ENCODE results near the gene TBC1D3C. TPM values are rescaled to one million over a fixed set of nuclear protein-coding genes. Genes with fewer than 3 reads are reported as not detected.
"Not testable (repeated sequence)": the region's sequence is repeated elsewhere in the genome, so short reads cannot be mapped to it uniquely, and the experiment has no call there.

The TBC1D3C gene
- polyA plus RNA-seq = 1 to 10 TPM in 1 of 3 donors, not detected in 2; 1.5 TPM

- not testable (repeated sequence) for H3K27ac ChIP-seq (ENCODE audit: low read depth, low read length)
- no CpG with 5 or more reads among the region's 10 CpGs for WGBS, 3 donors
Observed at GRCh38 chr17:38068534-38068933, at the start of gene TBC1D3C. TBC1D3C (minus strand) TSS chr17:38068634; CDS start chr17:38067066, 1,568 bp downstream.

- H3K27ac ChIP-seq (ENCODE audit: low read depth, low read length) = not testable (repeated sequence)
- WGBS, 3 donors = no CpG with 5 or more reads among the region's 1 CpG
Observed at GRCh38 chr17:38099262-38099661, 30.8 kb upstream of the TBC1D3C start.

GRCh38 chr17:38094059-38094694 lies 25.7 kb upstream of the TBC1D3C start:
- not testable (repeated sequence) for H3K27ac ChIP-seq (ENCODE audit: low read depth, low read length)
- no CpG with 5 or more reads among the region's 2 CpGs for WGBS, 3 donors

GRCh38 chr17:38088120-38088519 lies 19.7 kb upstream of the TBC1D3C start:
- WGBS, 3 donors = 80 to 100% (median 97%) methylated on average over 2 to 7 of the region's 10 CpGs
- not testable (repeated sequence) for H3K27ac ChIP-seq (ENCODE audit: low read depth, low read length)

GRCh38 chr17:38087344-38087743 lies 18.9 kb upstream of the TBC1D3C start:
- WGBS, 3 donors = no CpG with 5 or more reads among the region's 1 CpG
- not testable (repeated sequence) for H3K27ac ChIP-seq (ENCODE audit: low read depth, low read length)

Other genes with a start within 250 kb of the TBC1D3C start
- not detected for gene TBC1D3K, start 144.2 kb downstream of the TBC1D3C start, polyA plus RNA-seq
- 1 to 10 TPM; 5.3 to 6.4 (median 5.5) TPM for gene TBC1D3L, start 79.6 kb downstream of the TBC1D3C start, polyA plus RNA-seq
- gene TBC1D3D, start 64.7 kb downstream of the TBC1D3C start, polyA plus RNA-seq = 1 to 10 TPM in 1 of 3 donors, under 1 TPM in 1, not detected in 1; 0.95 to 1.1 TPM
- not detected for gene TBC1D3E, start 59.3 kb upstream of the TBC1D3C start, polyA plus RNA-seq
- gene TBC1D3, start 123.9 kb upstream of the TBC1D3C start, polyA plus RNA-seq = not detected
- 10 to 100 TPM; 31.3 to 41.4 (median 32.5) TPM for gene MRPL45, start 228.5 kb upstream of the TBC1D3C start, polyA plus RNA-seq

Data from adipose tissue (tissue), 3 donors.